Keratinocyte (primary cell): ENCODE measurements around the gene GLRB. TPM values are rescaled to one million over a fixed set of nuclear protein-coding genes. Genes with fewer than 3 reads are reported as not detected.

ENCODE experiments used
- DNase-seq: peaks from one replicate; pipeline ENCODE4 v3.0.0-alpha.2; 2011; ENCODE audit warnings: low read depth, missing footprints, low spot score
- FAIRE-seq: peaks from 2 replicates; lab custom pipeline; 2011; peaks lifted over from hg19 to GRCh38; lab: Jason Lieb, UNC
- H2AFZ ChIP-seq: 2 replicates; pipeline ENCODE4 v1.6.0; 2012; ENCODE audit warnings: low read length, control low read depth, inconsistent platforms; ENCODE audit not compliant: control insufficient read depth
- H3K27ac ChIP-seq: 2 replicates; pipeline ENCODE4 v1.5.1; 2011; ENCODE audit warnings: low read length; ENCODE audit not compliant: control insufficient read depth, insufficient read depth
- H3K27me3 ChIP-seq: 3 replicates; pipeline ENCODE4 v1.6.0; 2011; ENCODE audit warnings: low read length; ENCODE audit not compliant: control insufficient read depth, insufficient read depth; ENCODE audit errors: extremely low read depth
- H3K36me3 ChIP-seq, 2 experiments: 2 replicates in 1 of 2; 3 replicates in 1 of 2; pipeline ENCODE4 v1.5.1; 2011; ENCODE audit warnings: low read length in 2 of 2, mild to moderate bottlenecking in 1 of 2; ENCODE audit not compliant: control insufficient read depth in 2 of 2, insufficient read depth in 2 of 2; ENCODE audit errors: extremely low read depth in 1 of 2
- H3K4me1 ChIP-seq: 3 replicates; pipeline ENCODE4 v1.5.1; 2011; ENCODE audit warnings: low read length; ENCODE audit not compliant: control insufficient read depth, insufficient read depth; ENCODE audit errors: extremely low read depth
- H3K4me2 ChIP-seq: 3 replicates; pipeline ENCODE4 v1.6.0; 2011; ENCODE audit warnings: low read depth, low read length; ENCODE audit not compliant: control insufficient read depth, insufficient read depth; ENCODE audit errors: extremely low read depth
- H3K4me3 ChIP-seq, 3 experiments: fragments of 200-600 bp in 1 of 3; sonication (generic) in 1 of 3; 2 replicates in 2 of 3; 3 replicates in 1 of 3; pipeline ENCODE4 v1.5.1; 2011 to 2016; ENCODE audit warnings: low read length in 3 of 3, mild to moderate bottlenecking in 3 of 3, control low read depth in 2 of 3, inconsistent platforms in 1 of 3, low read depth in 1 of 3, mixed read lengths in 1 of 3, mixed run types in 1 of 3, moderate library complexity in 1 of 3; ENCODE audit not compliant: control insufficient read depth in 2 of 3, insufficient read depth in 2 of 3; ENCODE audit errors: extremely low read depth in 1 of 3
- H3K79me2 ChIP-seq: 2 replicates; pipeline ENCODE4 v1.6.0; 2012; ENCODE audit warnings: low read length; ENCODE audit not compliant: control insufficient read depth, insufficient read depth
- H3K9ac ChIP-seq: 3 replicates; pipeline ENCODE4 v1.6.0; 2011; ENCODE audit warnings: low read length; ENCODE audit not compliant: control insufficient read depth, insufficient read depth; ENCODE audit errors: extremely low read depth
- H3K9me1 ChIP-seq: 3 replicates; pipeline ENCODE4 v1.6.0; 2011; ENCODE audit warnings: low read length; ENCODE audit not compliant: control insufficient read depth, insufficient read depth; ENCODE audit errors: extremely low read depth
- H3K9me3 ChIP-seq: 2 replicates; pipeline ENCODE4 v1.5.1; 2012; ENCODE audit warnings: low read depth, low read length; ENCODE audit not compliant: control insufficient read depth
- H4K20me1 ChIP-seq: 3 replicates; pipeline ENCODE4 v1.6.0; 2011; ENCODE audit warnings: low read length; ENCODE audit not compliant: control insufficient read depth, insufficient read depth; ENCODE audit errors: extremely low read depth
- EZH2 ChIP-seq: IDR thresholded peaks from one replicate; pipeline ENCODE4 v1.6.1; 2012; ENCODE audit warnings: inconsistent platforms, mild to moderate bottlenecking, low read length, moderate library complexity
- dilution Hi-C: fragments of 300-500 bp; cut with MboI; formaldehyde crosslinking; loops from one replicate; pipeline ENCODE4 v1.7.0; 2020; ENCODE audit warnings: low sequenced_read_pairs; ENCODE audit not compliant: extremely low pct_ligation_motif_present
- polyA plus RNA-seq, 5 experiments: library from polyadenylated mRNA; depleted of rRNA in 3 of 5; stranded (reverse) in 3 of 5; stranded (forward) in 1 of 5; unstranded in 1 of 5; fragments of >200 nt; gene quantifications; 1 replicate in 1 of 5; 2 replicates in 3 of 5; 3 replicates in 1 of 5; pipeline versions ENCODE4 v1.2.1 to v1.2.3, GENCODE V29; 2011 to 2012; ENCODE audit warnings: missing spikeins in 2 of 5, low read depth in 1 of 5, low replicate concordance in 1 of 5
- TF ChIP-seq, protein P1 (sequence below), 3 experiments: IDR thresholded peaks in 1 of 3; conservative IDR thresholded peaks in 1 of 3; optimal IDR thresholded peaks in 1 of 3; 2 replicates in 2 of 3; 3 replicates in 1 of 3; pipeline versions ENCODE3 to v1.5.1; 2011; ENCODE audit warnings: low read length in 3 of 3, mild to moderate bottlenecking in 3 of 3, moderate library complexity in 2 of 3, control low read depth in 1 of 3, inconsistent platforms in 1 of 3; ENCODE audit not compliant: insufficient read depth in 2 of 3; ENCODE audit errors: extremely low read depth in 1 of 3

GLRB gene
- polyA plus RNA-seq, 1 donor (not counting 4 experiments of a cell fraction or from before 2014, with no cell fraction given) = 1.0 TPM

DNA sequence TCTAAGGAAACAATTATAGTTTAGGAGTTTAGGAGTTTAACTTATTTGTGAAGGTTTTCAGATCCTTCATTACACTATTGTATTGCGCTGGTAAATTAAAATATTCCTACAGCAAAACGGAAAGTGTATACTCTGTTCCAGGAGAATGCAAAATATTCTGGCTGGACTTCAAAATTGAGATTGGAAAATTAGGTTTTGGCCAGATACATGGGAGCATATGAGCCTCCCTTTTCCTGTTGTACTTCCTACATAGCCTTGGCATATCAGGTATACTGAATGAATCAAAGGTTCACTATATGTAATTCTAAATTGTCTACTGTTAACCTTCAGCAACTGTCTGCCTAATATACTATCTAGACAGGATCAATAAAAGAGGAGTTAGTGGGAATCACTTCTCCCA lies 119.4 kb downstream of the GLRB start:
- no peak for DNase-seq
- no peak for TF ChIP-seq EZH2
- TF ChIP-seq, protein P1, sequence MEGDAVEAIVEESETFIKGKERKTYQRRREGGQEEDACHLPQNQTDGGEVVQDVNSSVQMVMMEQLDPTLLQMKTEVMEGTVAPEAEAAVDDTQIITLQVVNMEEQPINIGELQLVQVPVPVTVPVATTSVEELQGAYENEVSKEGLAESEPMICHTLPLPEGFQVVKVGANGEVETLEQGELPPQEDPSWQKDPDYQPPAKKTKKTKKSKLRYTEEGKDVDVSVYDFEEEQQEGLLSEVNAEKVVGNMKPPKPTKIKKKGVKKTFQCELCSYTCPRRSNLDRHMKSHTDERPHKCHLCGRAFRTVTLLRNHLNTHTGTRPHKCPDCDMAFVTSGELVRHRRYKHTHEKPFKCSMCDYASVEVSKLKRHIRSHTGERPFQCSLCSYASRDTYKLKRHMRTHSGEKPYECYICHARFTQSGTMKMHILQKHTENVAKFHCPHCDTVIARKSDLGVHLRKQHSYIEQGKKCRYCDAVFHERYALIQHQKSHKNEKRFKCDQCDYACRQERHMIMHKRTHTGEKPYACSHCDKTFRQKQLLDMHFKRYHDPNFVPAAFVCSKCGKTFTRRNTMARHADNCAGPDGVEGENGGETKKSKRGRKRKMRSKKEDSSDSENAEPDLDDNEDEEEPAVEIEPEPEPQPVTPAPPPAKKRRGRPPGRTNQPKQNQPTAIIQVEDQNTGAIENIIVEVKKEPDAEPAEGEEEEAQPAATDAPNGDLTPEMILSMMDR (optimal IDR thresholded peaks at IDR 0.05 in 1 of 3, IDR thresholded peaks at IDR 0.05 in 1 of 3, conservative IDR thresholded peaks at IDR 0.05 in 1 of 3; ENCODE audit: extremely low read depth in 1 of 3, insufficient read depth in 2 of 3, low read length in 3 of 3) = no peak
- Histone ChIP-seq H3K9me1 (no peaks in the 10 kb centered on the region), H4K20me1 (no peaks in the 10 kb centered on the region), H3K36me3 (no peaks in the 10 kb centered on the region), H3K27me3 (no peaks in the 10 kb centered on the region), H3K4me3 (no peak overlapping the region), H3K27ac (no peak overlapping the region), H3K4me2 (no peak overlapping the region), H3K9me3 (no peaks in the 10 kb centered on the region), H3K79me2 (no peaks in the 10 kb centered on the region), H3K9ac (no peak overlapping the region), H2AFZ (no peak overlapping the region), H3K4me1 (no peaks in the 10 kb centered on the region)
- dilution Hi-C loops = no loop called here
- FAIRE-seq = no peak

DNA sequence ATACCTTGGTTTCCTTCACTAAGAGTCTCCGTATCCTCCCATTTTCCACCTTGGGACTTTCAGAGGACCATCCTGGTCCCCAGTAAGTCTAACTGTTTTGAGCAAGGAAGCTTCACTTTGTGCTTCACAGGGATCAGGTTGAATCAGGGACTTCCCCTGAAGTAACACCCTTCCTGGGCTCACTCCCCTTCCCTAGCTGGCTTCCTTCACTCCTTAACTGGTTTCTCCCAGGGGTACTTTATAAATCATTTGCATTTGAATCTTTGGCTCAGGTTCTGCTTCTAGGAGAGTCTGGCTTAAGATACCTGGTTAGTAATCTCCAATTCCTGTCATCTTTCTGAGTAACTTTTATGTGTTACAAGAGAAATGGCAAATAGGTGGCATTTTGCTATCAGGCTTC lies 120.1 kb downstream of the GLRB start:
- DNase-seq = no peak
- dilution Hi-C loops = no loop called here
- no peak overlapping the region for H3K9ac ChIP-seq
- TF ChIP-seq, protein P1 (optimal IDR thresholded peaks at IDR 0.05 in 1 of 3, IDR thresholded peaks at IDR 0.05 in 1 of 3, conservative IDR thresholded peaks at IDR 0.05 in 1 of 3; ENCODE audit: extremely low read depth in 1 of 3, insufficient read depth in 2 of 3, low read length in 3 of 3) = no peak
- no peak for TF ChIP-seq EZH2
- no peaks in the 10 kb centered on the region for H3K9me1 ChIP-seq
- no peak overlapping the region for H3K27ac ChIP-seq
- H3K4me1 ChIP-seq = no peaks in the 10 kb centered on the region
- H3K79me2 ChIP-seq = no peaks in the 10 kb centered on the region
- FAIRE-seq = no peak
- H2AFZ ChIP-seq = no peak overlapping the region
- no peaks in the 10 kb centered on the region for H3K9me3 ChIP-seq
- no peaks in the 10 kb centered on the region for H4K20me1 ChIP-seq
- H3K4me3 ChIP-seq = no peak overlapping the region
- H3K27me3 ChIP-seq = no peaks in the 10 kb centered on the region
- H3K36me3 ChIP-seq = no peaks in the 10 kb centered on the region
- no peak overlapping the region for H3K4me2 ChIP-seq
